Right lobe of liver (tissue), 6 donors: Measurements from ENCODE around the gene ANAPC5. TPM values are rescaled to one million over a fixed set of nuclear protein-coding genes. Genes with fewer than 3 reads are reported as not detected.

Source experiments
- ATAC-seq, 4 donors: fragments of 200-7000 bp; cut with Tn5 transposase; one replicate each; pipeline ENCODE4 v1.9.1; 2020; ENCODE audit warnings: mild to moderate bottlenecking in 4 of 4, moderate library complexity in 4 of 4
- DNase-seq, 3 donors: peaks; one replicate each; pipeline ENCODE4 v3.0.0-alpha.2; 2020
- H3K27ac ChIP-seq, 3 donors: fragments of 200-600 bp; one replicate each; pipeline ENCODE4 v1.8.0; 2022
- H3K27me3 ChIP-seq, 2 donors: fragments of 200-600 bp; one replicate each; pipeline ENCODE4 v1.8.0; 2022
- H3K36me3 ChIP-seq, 4 donors: fragments of 200-600 bp; sonication (generic) in 1 of 4; one replicate each; pipeline versions ENCODE4 v1.5.1 to v1.8.0; 2017 to 2022; ENCODE audit warnings: control low read depth in 1 of 4
- H3K4me1 ChIP-seq, 4 donors: fragments of 200-600 bp; sonication (generic) in 1 of 4; one replicate each; pipeline versions ENCODE4 v1.5.1 to v1.8.0; 2017 to 2022; ENCODE audit warnings: control low read depth in 1 of 4
- H3K4me3 ChIP-seq, 3 donors: fragments of 200-600 bp; one replicate each; pipeline ENCODE4 v1.8.0; 2022
- H3K9me3 ChIP-seq, 4 donors: fragments of 200-600 bp; sonication (generic) in 1 of 4; one replicate each; pipeline versions ENCODE4 v1.5.1 to v1.8.0; 2017 to 2022; ENCODE audit warnings: control low read depth in 1 of 4
- POLR2A ChIP-seq: fragments of 450-650 bp; IDR thresholded peaks from one replicate; pipeline ENCODE4 v1.6.1; 2017; ENCODE audit warnings: antibody characterized with exemption, mild to moderate bottlenecking
- WGBS: methylation state at CpG from one replicate; pipeline ENCODE4 v1.1.6; 2018; ENCODE audit warnings: low coverage, low lambda C conversion rate; ENCODE audit not compliant: insufficient coverage; ENCODE audit errors: missing lambda C conversion rate; 5-methylcytosine and 5-hydroxymethylcytosine counted together
- intact Hi-C, 2 donors: fragments of 100-400 bp; cut with DNase I; formaldehyde crosslinking; loops; one replicate each; pipeline versions ENCODE4 v1.11.2 to v1.14.1; 2022
- total RNA-seq, 6 experiments: library from RNA; depleted of rRNA in 2 of 6; stranded (reverse); fragments of >200 nt in 2 of 6; fragmentation: NEBNext Ultra II Directional in 3 of 6; extraction: Animal tissue kit (Norgen Biotek cat#: 25700) in 3 of 6; gene quantifications; one replicate each; pipeline versions ENCODE4 v1.1.0 to v1.2.4, GENCODE V29; 2016 to 2023
- TF ChIP-seq, protein P1 (sequence below), 4 donors: fragments of 200-600 bp in 3 of 4; fragments of 450-650 bp in 1 of 4; IDR thresholded peaks; one replicate each; pipeline versions ENCODE4 v1.5.1 to v1.8.0; 2016 to 2022; ENCODE audit warnings: antibody characterized with exemption in 4 of 4, mild to moderate bottlenecking in 2 of 4
- donor health status: DM: no; HTN: yes; CAD: no.
- donor health status: DM: no; HTN: no; CAD: no.
- donor health status: DM: no; HTN: no; CAD: no.
- donor health status: DM: no; HTN: yes; CAD: no.
- donor health status: DM: no; HTN: yes; CAD: no.

Gene ANAPC5
- total RNA-seq, 6 experiments from 2014 or later = 40.7 to 68.8 (median 49.8) TPM

DNA sequence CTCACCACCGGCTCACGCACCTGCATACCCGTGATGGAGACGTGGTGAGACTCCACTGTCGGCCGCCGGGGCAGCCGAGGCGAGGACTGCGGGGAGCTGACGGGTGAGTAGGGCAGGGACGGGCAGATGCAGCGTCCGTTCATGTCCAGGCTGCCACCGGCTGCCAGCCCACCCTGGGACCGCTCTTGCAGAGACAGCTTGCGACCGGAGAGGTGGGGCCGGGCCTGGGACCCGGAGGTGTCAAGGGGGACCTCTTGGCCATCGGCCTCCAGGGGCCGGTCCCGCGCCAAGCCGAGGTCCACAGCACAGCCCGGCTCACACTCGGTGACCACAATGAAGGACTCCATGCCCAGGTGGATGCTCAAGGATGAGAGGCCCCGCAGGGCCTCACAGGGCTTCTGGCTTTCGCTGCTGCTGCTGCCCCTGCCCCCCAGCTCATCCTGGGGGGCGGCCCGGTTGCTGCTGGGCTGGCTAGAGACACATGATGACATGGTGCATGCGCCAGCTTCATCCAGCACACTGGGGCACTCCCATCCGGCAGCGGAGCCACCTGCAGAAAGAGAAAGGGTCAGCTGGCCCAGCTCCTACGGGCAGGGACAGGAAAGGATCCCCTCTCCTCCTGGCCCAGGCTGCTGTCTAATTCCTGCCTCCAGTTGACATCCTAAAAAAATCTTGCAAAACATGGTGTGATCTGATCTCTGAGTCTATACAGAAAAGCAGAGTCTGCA is 78.0 kb downstream of the ANAPC5 start:
- DNase-seq (no peak), ATAC-seq (peak in 1 of 4 donors; percentile 11)
- H3K27ac ChIP-seq = no peak overlapping the region
- H3K4me1 ChIP-seq = peaks cover 0 to 11% (median 6%) of the 10 kb centered on the region in 4 donors
- H3K36me3 ChIP-seq = peaks cover 0 to 35% (median 10%) of the 10 kb centered on the region in 4 donors
- no peak overlapping the region for H3K4me3 ChIP-seq
- H3K9me3 ChIP-seq = no peaks in the 10 kb centered on the region
- intact Hi-C loops = no loop called here
- TF ChIP-seq POLR2A = no peak
- TF ChIP-seq, protein P1, sequence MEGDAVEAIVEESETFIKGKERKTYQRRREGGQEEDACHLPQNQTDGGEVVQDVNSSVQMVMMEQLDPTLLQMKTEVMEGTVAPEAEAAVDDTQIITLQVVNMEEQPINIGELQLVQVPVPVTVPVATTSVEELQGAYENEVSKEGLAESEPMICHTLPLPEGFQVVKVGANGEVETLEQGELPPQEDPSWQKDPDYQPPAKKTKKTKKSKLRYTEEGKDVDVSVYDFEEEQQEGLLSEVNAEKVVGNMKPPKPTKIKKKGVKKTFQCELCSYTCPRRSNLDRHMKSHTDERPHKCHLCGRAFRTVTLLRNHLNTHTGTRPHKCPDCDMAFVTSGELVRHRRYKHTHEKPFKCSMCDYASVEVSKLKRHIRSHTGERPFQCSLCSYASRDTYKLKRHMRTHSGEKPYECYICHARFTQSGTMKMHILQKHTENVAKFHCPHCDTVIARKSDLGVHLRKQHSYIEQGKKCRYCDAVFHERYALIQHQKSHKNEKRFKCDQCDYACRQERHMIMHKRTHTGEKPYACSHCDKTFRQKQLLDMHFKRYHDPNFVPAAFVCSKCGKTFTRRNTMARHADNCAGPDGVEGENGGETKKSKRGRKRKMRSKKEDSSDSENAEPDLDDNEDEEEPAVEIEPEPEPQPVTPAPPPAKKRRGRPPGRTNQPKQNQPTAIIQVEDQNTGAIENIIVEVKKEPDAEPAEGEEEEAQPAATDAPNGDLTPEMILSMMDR (IDR thresholded peaks at IDR 0.05) = no peak
- H3K27me3 ChIP-seq = no peaks in the 10 kb centered on the region
- WGBS = 96% methylated on average over 14 of the region's 35 CpGs

DNA sequence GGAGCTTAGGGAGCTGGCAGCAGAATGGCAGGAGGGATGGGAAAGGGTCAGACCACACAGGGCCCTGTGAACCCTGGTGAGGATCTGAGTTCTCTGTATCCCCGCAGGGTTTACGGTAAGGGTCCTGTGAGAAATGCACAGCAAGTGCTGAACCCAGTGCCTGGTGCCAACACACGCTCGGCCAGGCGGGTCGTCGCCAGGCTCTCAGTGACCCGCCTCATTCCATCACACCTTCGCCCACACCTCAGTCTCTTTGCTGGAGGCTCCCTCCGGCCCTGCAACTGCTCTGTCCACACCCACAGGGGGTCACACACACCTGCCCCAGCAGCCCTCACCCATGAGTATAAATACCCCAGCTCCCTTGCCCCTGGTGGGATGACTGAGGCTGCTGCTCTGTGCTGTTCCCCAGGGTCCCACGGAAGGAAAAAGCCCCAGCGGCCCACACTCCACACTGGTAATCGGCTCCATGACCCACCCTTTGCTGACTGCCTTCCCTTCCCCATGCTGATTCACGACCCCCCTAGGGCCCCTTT is 78.8 kb downstream of the ANAPC5 start:
- Histone ChIP-seq H3K36me3 (peaks cover under 1 to 43% (median 16%) of the 10 kb centered on the region in 4 donors), H3K27me3 (no peaks in the 10 kb centered on the region), H3K4me3 (no peak overlapping the region), H3K9me3 (no peaks in the 10 kb centered on the region), H3K27ac (no peak overlapping the region), H3K4me1 (peaks cover 0 to 3% (median under 1%) of the 10 kb centered on the region in 4 donors)
- ATAC-seq (peak in 1 of 4 donors; percentile 14), DNase-seq (no peak)
- intact Hi-C loops = no loop called here
- WGBS = 92% methylated on average over 2 of the region's 14 CpGs
- TF ChIP-seq, protein P1 (IDR thresholded peaks at IDR 0.05) = no peak
- TF ChIP-seq POLR2A = no peak

DNA sequence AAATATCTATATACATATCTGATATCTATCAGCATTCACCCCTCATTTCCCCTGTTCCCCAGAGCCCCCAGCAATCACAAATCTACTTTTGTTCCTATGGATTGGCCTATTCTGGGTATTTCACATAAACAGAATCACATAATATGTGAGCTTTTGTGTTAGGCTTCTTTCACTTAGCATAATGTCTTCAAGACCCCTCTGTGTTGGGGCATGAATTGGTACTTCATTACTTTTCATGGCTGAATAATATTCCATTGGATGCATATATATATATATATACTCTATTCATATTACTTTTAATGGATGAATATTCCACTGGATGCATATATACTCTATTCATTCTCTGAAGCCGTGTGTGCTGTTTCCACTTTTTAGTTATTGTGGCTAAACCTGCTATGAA is 84.4 kb downstream of the ANAPC5 start:
- intact Hi-C loops = no loop called here
- ATAC-seq (no peak), DNase-seq (no peak)
- Histone ChIP-seq H3K4me1 (no peaks in the 10 kb centered on the region), H3K27ac (no peak overlapping the region), H3K27me3 (no peaks in the 10 kb centered on the region), H3K9me3 (no peaks in the 10 kb centered on the region), H3K4me3 (no peak overlapping the region), H3K36me3 (peaks cover 6 to 67% (median 24%) of the 10 kb centered on the region in 4 donors)
- WGBS = 86% methylated on average over 1 of the region's 1 CpG
- TF ChIP-seq POLR2A = no peak
- TF ChIP-seq, protein P1 (IDR thresholded peaks at IDR 0.05) = no peak

DNA sequence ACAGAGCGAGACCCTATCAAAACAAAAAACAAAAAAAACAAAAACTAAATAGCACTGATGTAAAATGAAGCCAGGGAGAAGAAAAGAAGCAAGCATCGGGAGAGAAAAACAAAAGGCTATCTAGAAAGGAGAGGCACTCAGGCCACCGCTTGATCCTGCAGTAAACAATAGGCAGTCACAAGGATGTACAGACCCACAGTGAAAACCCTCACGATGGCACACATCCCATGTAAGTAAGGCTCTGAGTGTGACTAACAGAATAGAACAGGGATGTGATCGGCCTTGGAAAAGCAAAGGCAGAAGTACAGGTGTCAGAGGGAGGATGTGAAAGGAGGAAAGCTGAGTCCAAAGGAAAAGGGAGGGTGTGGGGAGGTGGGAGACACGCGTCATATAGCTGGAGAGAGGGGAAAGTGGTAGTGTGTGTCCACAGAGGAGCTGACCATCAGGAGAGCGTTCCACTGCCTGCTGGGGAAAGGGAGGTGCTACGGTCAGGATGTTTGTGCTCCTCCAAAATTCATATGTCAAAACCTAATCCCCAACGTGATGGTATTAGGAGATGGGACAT is 87.2 kb downstream of the ANAPC5 start:
- no peaks in the 10 kb centered on the region for H3K9me3 ChIP-seq
- no peaks in the 10 kb centered on the region for H3K4me1 ChIP-seq
- H3K27ac ChIP-seq = no peak overlapping the region
- TF ChIP-seq POLR2A = no peak
- H3K4me3 ChIP-seq = no peak overlapping the region
- peaks cover 10 to 83% (median 31%) of the 10 kb centered on the region in 4 donors for H3K36me3 ChIP-seq
- 81% methylated on average over 9 of the region's 10 CpGs for WGBS
- intact Hi-C loops = no loop called here
- ATAC-seq (no peak), DNase-seq (no peak)
- H3K27me3 ChIP-seq = no peaks in the 10 kb centered on the region

DNA sequence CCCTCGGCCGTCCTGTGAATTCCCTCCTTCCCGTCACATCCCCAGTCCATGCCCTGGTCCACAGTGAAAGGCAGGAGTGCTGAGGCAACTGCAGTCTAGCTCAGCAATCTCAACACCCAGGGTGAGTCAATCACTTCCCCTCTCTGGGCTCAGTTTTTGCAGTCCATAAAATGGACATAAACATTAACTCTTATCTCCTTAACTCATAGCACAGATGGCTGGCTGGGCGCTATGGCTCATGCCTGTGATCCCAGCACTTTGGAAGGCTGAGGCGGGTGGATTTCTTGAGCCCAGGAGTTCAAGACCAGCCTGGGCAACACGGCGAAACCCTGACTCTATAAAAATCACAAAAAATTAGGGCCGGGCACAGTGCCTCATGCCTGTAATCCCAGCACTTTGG is 88.1 kb downstream of the ANAPC5 start:
- Histone ChIP-seq H3K4me3 (no peak overlapping the region), H3K27ac (no peak overlapping the region), H3K27me3 (no peaks in the 10 kb centered on the region), H3K9me3 (no peaks in the 10 kb centered on the region), H3K4me1 (no peaks in the 10 kb centered on the region), H3K36me3 (peaks cover 10 to 84% (median 30%) of the 10 kb centered on the region in 4 donors)
- ATAC-seq (no peak), DNase-seq (no peak)
- 95% methylated on average over 7 of the region's 8 CpGs for WGBS
- intact Hi-C loops = no loop called here
- TF ChIP-seq, protein P1 (IDR thresholded peaks at IDR 0.05) = no peak
- no peak for TF ChIP-seq POLR2A
